ENCODE results near the gene PHF12. TPM values are rescaled to one million over a fixed set of nuclear protein-coding genes. Genes with fewer than 3 reads are reported as not detected.

The PHF12 gene
- total and polyA plus RNA-seq, 2 of the 13 experiments (the other 11 are each of a cell fraction or from before 2014, with no cell fraction given): 9.8 to 17.1 TPM

- TF ChIP-seq TRIM22 (IDR thresholded peaks at IDR 0.05) (no peak), POLR2G (IDR thresholded peaks at IDR 0.05; ENCODE audit: low read depth, low read length) (peak; percentile 66; the same call in 1 of the 2 replicates), SMARCC2 (IDR thresholded peaks at IDR 0.05) (no peak), ZNF224 (CRISPR knock-in tag; IDR thresholded peaks at IDR 0.05) (no peak), ZNF30 (CRISPR knock-in tag; IDR thresholded peaks at IDR 0.05) (no peak), ZNF747 (CRISPR knock-in tag; IDR thresholded peaks at IDR 0.05; ENCODE audit: borderline replicate concordance) (no peak), ZKSCAN5 (CRISPR knock-in tag; IDR thresholded peaks at IDR 0.05) (no peak), ZNF460 (CRISPR knock-in tag; IDR thresholded peaks at IDR 0.05; ENCODE audit: borderline replicate concordance) (no peak), ZNF766 (CRISPR knock-in tag; IDR thresholded peaks at IDR 0.05; ENCODE audit: borderline replicate concordance) (peak; percentile 59), RBAK (CRISPR knock-in tag; IDR thresholded peaks at IDR 0.05) (no peak), KDM4B (CRISPR knock-in tag; IDR thresholded peaks at IDR 0.05) (no peak), ZBTB1 (CRISPR knock-in tag; IDR thresholded peaks at IDR 0.05; ENCODE audit: borderline replicate concordance) (no peak), RFXAP (CRISPR knock-in tag; IDR thresholded peaks at IDR 0.05; ENCODE audit: borderline replicate concordance) (0 out of 2 replicates have a peak, but pooled peaks have one; percentile 20), NR2F1 (CRISPR knock-in tag; IDR thresholded peaks at IDR 0.05) (no peak), GPN1 (CRISPR knock-in tag; IDR thresholded peaks at IDR 0.05; ENCODE audit: borderline replicate concordance) (no peak), ZNF891 (CRISPR knock-in tag; IDR thresholded peaks at IDR 0.05) (0 out of 2 replicates have a peak, but pooled peaks have one; percentile 10), ZNF577 (CRISPR knock-in tag; IDR thresholded peaks at IDR 0.05; ENCODE audit: borderline replicate concordance, low read depth) (no peak), GABPA (IDR thresholded peaks at IDR 0.05; ENCODE audit: low read depth, low read length) (no peak), GABPA (CRISPR knock-in tag; IDR thresholded peaks at IDR 0.05; ENCODE audit: low read depth) (no peak), MATR3 (CRISPR knock-in tag; IDR thresholded peaks at IDR 0.05) (no peak), PCBP1 (IDR thresholded peaks at IDR 0.05; ENCODE audit: borderline replicate concordance, low read depth, low read length) (no peak), ZNF329 (CRISPR knock-in tag; IDR thresholded peaks at IDR 0.05; ENCODE audit: low read depth) (peak; percentile 89), ZNF879 (CRISPR knock-in tag; IDR thresholded peaks at IDR 0.05) (no peak; the same call in 1 of the 2 replicates), ZNF790 (CRISPR knock-in tag; IDR thresholded peaks at IDR 0.05; ENCODE audit: borderline replicate concordance) (no peak; the same call in 1 of the 2 replicates), PHF8 (CRISPR knock-in tag; IDR thresholded peaks at IDR 0.05) (peak; percentile 66), TEAD3 (CRISPR knock-in tag; optimal IDR thresholded peaks at IDR 0.05; ENCODE audit: borderline replicate concordance) (peak; percentile 87), SSRP1 (CRISPR knock-in tag; IDR thresholded peaks at IDR 0.05) (peak; percentile 85; the same call in 1 of the 2 replicates), DNMT3B (CRISPR knock-in tag; conservative IDR thresholded peaks at IDR 0.05) (no peak), ZNF788 (CRISPR knock-in tag; IDR thresholded peaks at IDR 0.05; ENCODE audit: borderline replicate concordance) (peak; percentile 74; the same call in 1 of the 2 replicates), ZFX (CRISPR knock-in tag; IDR thresholded peaks at IDR 0.05; ENCODE audit: low read depth) (peak; percentile 96), ZNF552 (CRISPR knock-in tag; IDR thresholded peaks at IDR 0.05; ENCODE audit: borderline replicate concordance) (no peak), MAFF (IDR thresholded peaks at IDR 0.05; ENCODE audit: low read depth, low read length) (no peak)
- TF ChIP-seq, protein P1, sequence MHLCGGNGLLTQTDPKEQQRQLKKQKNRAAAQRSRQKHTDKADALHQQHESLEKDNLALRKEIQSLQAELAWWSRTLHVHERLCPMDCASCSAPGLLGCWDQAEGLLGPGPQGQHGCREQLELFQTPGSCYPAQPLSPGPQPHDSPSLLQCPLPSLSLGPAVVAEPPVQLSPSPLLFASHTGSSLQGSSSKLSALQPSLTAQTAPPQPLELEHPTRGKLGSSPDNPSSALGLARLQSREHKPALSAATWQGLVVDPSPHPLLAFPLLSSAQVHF (CRISPR knock-in tag; IDR thresholded peaks at IDR 0.05): no peak
Measured at GRCh38 chr17:28902819-28903545, 48.3 kb downstream of the PHF12 start, which contains the start of gene DHRS13 (continued).
